ENCODE measurements around the gene IFI30. TPM values are rescaled to one million over a fixed set of nuclear protein-coding genes. Genes with fewer than 3 reads are reported as not detected.

The IFI30 gene
- total RNA-seq, 1 experiment from 2014 or later, result 23.6 TPM

DNA sequence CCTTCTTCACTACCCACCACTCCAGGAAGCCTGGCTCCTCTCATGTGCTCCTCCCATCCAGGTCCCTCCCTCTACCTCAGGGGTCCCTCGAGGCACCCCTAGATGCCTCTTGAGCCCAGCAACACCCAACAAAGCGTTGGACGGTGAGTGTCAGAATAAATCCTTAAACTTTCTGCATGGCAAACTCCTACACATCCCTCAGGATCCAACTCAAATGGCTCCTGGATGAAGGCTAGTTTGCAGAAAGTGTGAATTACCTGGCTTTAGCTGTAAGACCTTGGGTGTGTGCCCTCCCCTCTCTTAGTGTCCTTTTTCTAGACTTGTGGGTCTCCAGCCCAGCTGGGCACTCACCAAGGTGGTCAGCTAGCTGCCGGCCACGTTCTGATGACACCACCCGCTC is 24.8 kb downstream of the IFI30 start:
- peak overlapping the region in 2 of 3 experiments; percentile 24 to 89; a peak in 1 of 7 replicates for H3K27ac Mint-ChIP-seq
- no peak overlapping the region for H3K4me2 ChIP-seq (ENCODE audit: insufficient read depth, insufficient read length, low read length)
- no peak overlapping the region for H2BK12ac ChIP-seq (ENCODE audit: insufficient read length, low read depth, low read length)

More for the DNA sequence above, 24.8 kb downstream of the IFI30 start:
- no peak overlapping the region for H4K5ac ChIP-seq (ENCODE audit: insufficient read length, low read depth, low read length)
- Mint-ChIP-seq H3K4me3 (no peak overlapping the region; a peak in 1 of 5 replicates), H3K9me3 (peaks cover 0 to 2% of the 10 kb centered on the region in 2 experiments; a peak in 1 of 5 replicates), H3K36me3 (ENCODE audit: insufficient read depth in 1 of 3, low read depth in 3 of 3) (peaks cover 24 to 53% (median 46%) of the 10 kb centered on the region in 3 experiments), H3K27me3 (ENCODE audit: low read depth) (peaks cover 3% of the 10 kb centered on the region; the same call in 1 of the 2 replicates), H3K4me1 (peaks cover 12 to 20% of the 10 kb centered on the region in 2 experiments)
- DNase-seq, result no peak
- H4K91ac ChIP-seq (ENCODE audit: insufficient read length, low read depth, low read length), result no peak overlapping the region
- no peaks in the 10 kb centered on the region for H3K9me3 ChIP-seq (ENCODE audit: control insufficient read depth, low read depth, low read length)
- H3K27ac ChIP-seq (ENCODE audit: insufficient read length, low read depth, low read length), result no peak overlapping the region
- no peak overlapping the region for H3K4ac ChIP-seq (ENCODE audit: low read depth, low read length)
- TF ChIP-seq, protein P1, sequence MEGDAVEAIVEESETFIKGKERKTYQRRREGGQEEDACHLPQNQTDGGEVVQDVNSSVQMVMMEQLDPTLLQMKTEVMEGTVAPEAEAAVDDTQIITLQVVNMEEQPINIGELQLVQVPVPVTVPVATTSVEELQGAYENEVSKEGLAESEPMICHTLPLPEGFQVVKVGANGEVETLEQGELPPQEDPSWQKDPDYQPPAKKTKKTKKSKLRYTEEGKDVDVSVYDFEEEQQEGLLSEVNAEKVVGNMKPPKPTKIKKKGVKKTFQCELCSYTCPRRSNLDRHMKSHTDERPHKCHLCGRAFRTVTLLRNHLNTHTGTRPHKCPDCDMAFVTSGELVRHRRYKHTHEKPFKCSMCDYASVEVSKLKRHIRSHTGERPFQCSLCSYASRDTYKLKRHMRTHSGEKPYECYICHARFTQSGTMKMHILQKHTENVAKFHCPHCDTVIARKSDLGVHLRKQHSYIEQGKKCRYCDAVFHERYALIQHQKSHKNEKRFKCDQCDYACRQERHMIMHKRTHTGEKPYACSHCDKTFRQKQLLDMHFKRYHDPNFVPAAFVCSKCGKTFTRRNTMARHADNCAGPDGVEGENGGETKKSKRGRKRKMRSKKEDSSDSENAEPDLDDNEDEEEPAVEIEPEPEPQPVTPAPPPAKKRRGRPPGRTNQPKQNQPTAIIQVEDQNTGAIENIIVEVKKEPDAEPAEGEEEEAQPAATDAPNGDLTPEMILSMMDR (conservative IDR thresholded peaks at IDR 0.05), result no peak
- H3K56ac ChIP-seq (ENCODE audit: insufficient read length, low read depth, low read length), result no peak overlapping the region
- WGBS (ENCODE audit: extremely low coverage, insufficient read length, low lambda C conversion rate), result no CpG with 5 or more reads among the region's 6 CpGs
- no peak overlapping the region for H3K18ac ChIP-seq (ENCODE audit: insufficient read length, low read depth, low read length)
- peaks cover 10% of the 10 kb centered on the region for H3K23me2 ChIP-seq (ENCODE audit: insufficient read length, low read depth, low read length, poor library complexity, severe bottlenecking)
- no peak overlapping the region for H3K23ac ChIP-seq (ENCODE audit: insufficient read length, low read depth, low read length)
- no peak overlapping the region for H2BK5ac ChIP-seq (ENCODE audit: insufficient read length, low read length)
- no peak overlapping the region for H3T11ph ChIP-seq (ENCODE audit: low read length)
- no peak overlapping the region for H2AK5ac ChIP-seq (ENCODE audit: insufficient read length, low read length)
- H3K4me1 ChIP-seq (ENCODE audit: insufficient read depth, low read length), result no peaks in the 10 kb centered on the region; the same call in 1 of the 2 replicates
- no peak overlapping the region for H4K8ac ChIP-seq (replicated peaks; ENCODE audit: insufficient read length, low read depth, low read length)
- H2BK120ac ChIP-seq (ENCODE audit: low read depth, low read length, poor library complexity, severe bottlenecking), result no peak overlapping the region
- H3K79me2 ChIP-seq (ENCODE audit: insufficient read depth, low read length), result peaks cover 2% of the 10 kb centered on the region; the same call in 1 of the 2 replicates
- H2BK20ac ChIP-seq (ENCODE audit: low read depth, low read length, poor library complexity, severe bottlenecking), result no peak overlapping the region
- no peak overlapping the region for H3K9ac ChIP-seq (ENCODE audit: extremely low read depth, insufficient read length, low read length)
- no peaks in the 10 kb centered on the region for H3K27me3 ChIP-seq (ENCODE audit: insufficient read depth, low read length)
- no peak overlapping the region for H2AFZ ChIP-seq (ENCODE audit: low read length)
- H4K20me1 ChIP-seq (ENCODE audit: control insufficient read depth, insufficient read depth, insufficient read length), result peaks cover 4% of the 10 kb centered on the region
- H3K79me1 ChIP-seq (ENCODE audit: insufficient read depth, low read depth, low read length, poor library complexity, severe bottlenecking), result peaks cover 6% of the 10 kb centered on the region
- H3K14ac ChIP-seq (ENCODE audit: insufficient read depth, low read length), result no peak overlapping the region
- no peak overlapping the region for H2BK15ac ChIP-seq (ENCODE audit: low read depth, low read length)
